K562 (cell line): ENCODE results near the gene GPC3. TPM values are rescaled to one million over a fixed set of nuclear protein-coding genes. Genes with fewer than 3 reads are reported as not detected.
"Not testable (repeated sequence)": the region's sequence is repeated elsewhere in the genome, so short reads cannot be mapped to it uniquely, and the experiment has no call there.

Experiments
- ATAC-seq: fragments of 200-7000 bp; cut with Tn5 transposase; 3 replicates; pipeline ENCODE4 v1.9.1; 2020; ENCODE audit warnings: moderate library complexity
- BruUV-seq: library from RNA; stranded (reverse); fragments of 400-500 nt; replicated peaks from 2 replicates; lab custom pipeline; 2021; lab: Mats Ljungman, UMichigan
- CTCF ChIA-PET: fragments of 300-600 bp; formaldehyde crosslinking; extraction: SDS; loops from one replicate; lab custom pipeline; 2021; ENCODE audit warnings: low intra/inter-chr PET ratio; lab: Yijun Ruan, JAX
- POLR2A ChIA-PET: fragments of 300-600, 350-650 bp; sonication (Branson Sonifier 250); formaldehyde crosslinking; extraction: SDS; loops from one replicate; lab custom pipeline; 2021; ENCODE audit warnings: antibody characterized with exemption, inconsistent platforms; lab: Yijun Ruan, JAX
- DNase-seq, 4 experiments: peaks; one replicate each; pipeline versions ENCODE4 v3.0.0 to v3.0.0-alpha.2; 2011 to 2018; ENCODE audit warnings: low spot score in 3 of 4, mixed read lengths in 3 of 4; ENCODE audit errors: extremely low read depth in 1 of 4
- FAIRE-seq: peaks from 2 replicates; lab custom pipeline; 2011; peaks lifted over from hg19 to GRCh38; lab: Jason Lieb, UNC
- H2AFZ ChIP-seq: 2 replicates; pipeline ENCODE4 v1.6.0; 2011; ENCODE audit warnings: low read depth, low read length, control low read depth, inconsistent platforms
- H3K27ac ChIP-seq: fragments of 200-600 bp; 3 replicates; pipeline ENCODE4 v1.8.0; 2011; ENCODE audit warnings: low read depth, mild to moderate bottlenecking, control low read depth, inconsistent platforms, low read length, moderate library complexity, mixed read lengths; ENCODE audit errors: extremely low read depth
- H3K27me3 ChIP-seq, 2 experiments: fragments of 300-600 bp in 1 of 2; 2 replicates in 1 of 2; 3 replicates in 1 of 2; pipeline versions ENCODE4 v1.6.0 to v1.8.0; 2011; ENCODE audit warnings: inconsistent platforms in 2 of 2, low read length in 2 of 2, mild to moderate bottlenecking in 1 of 2, mixed read lengths in 1 of 2, moderate library complexity in 1 of 2; ENCODE audit not compliant: control insufficient read depth in 2 of 2, insufficient read depth in 2 of 2
- H3K36me3 ChIP-seq: fragments of 300-600 bp; 3 replicates; pipeline ENCODE4 v1.8.0; 2011; ENCODE audit warnings: mild to moderate bottlenecking, low read length, inconsistent platforms; ENCODE audit not compliant: control insufficient read depth, insufficient read depth
- H3K4me1 ChIP-seq, 2 experiments: fragments of 200-600 bp in 1 of 2; replicated peaks in 1 of 2; 2 replicates in 1 of 2; 3 replicates in 1 of 2; pipeline versions ENCODE4 v1.5.1 to v1.8.0; 2011; ENCODE audit warnings: inconsistent platforms in 2 of 2, low read length in 2 of 2, mild to moderate bottlenecking in 1 of 2, mixed read lengths in 1 of 2, moderate library complexity in 1 of 2; ENCODE audit not compliant: control insufficient read depth in 2 of 2, insufficient read depth in 2 of 2
- H3K4me2 ChIP-seq: 2 replicates; pipeline ENCODE4 v1.6.1; 2011; ENCODE audit warnings: low read length, control low read depth, inconsistent platforms, mixed read lengths; ENCODE audit not compliant: insufficient read depth
- H3K4me3 ChIP-seq: fragments of 200-600 bp; sonication (generic), shearing (Covaris generic); 2 replicates; pipeline ENCODE4 v1.5.1; 2016; ENCODE audit warnings: control low read depth, inconsistent platforms
- H3K79me2 ChIP-seq: fragments of 200-600 bp; 3 replicates; pipeline ENCODE4 v1.8.0; 2011; ENCODE audit warnings: low read length, inconsistent platforms; ENCODE audit not compliant: control insufficient read depth, insufficient read depth
- H3K9ac ChIP-seq, 2 experiments: 2 replicates each; pipeline versions ENCODE4 v1.6.0 to v1.6.1; 2011; ENCODE audit warnings: low read depth in 2 of 2, low read length in 2 of 2, control low read depth in 1 of 2, inconsistent platforms in 1 of 2, mild to moderate bottlenecking in 1 of 2, mixed read lengths in 1 of 2; ENCODE audit not compliant: insufficient read depth in 1 of 2
- H3K9me1 ChIP-seq: one replicate; pipeline ENCODE4 v1.6.0; 2011; ENCODE audit warnings: inconsistent platforms, mild to moderate bottlenecking, low read length, moderate library complexity; ENCODE audit not compliant: control insufficient read depth, insufficient read depth
- H3K9me3 ChIP-seq: replicated peaks from 2 replicates; pipeline ENCODE4 v1.5.1; 2011; ENCODE audit warnings: low read depth, low read length, inconsistent platforms; ENCODE audit not compliant: control insufficient read depth, insufficient read depth
- H4K20me1 ChIP-seq: replicated peaks from 2 replicates; pipeline ENCODE4 v1.6.1; 2011; ENCODE audit warnings: low read length, inconsistent platforms, mixed read lengths; ENCODE audit not compliant: control insufficient read depth, insufficient read depth
- ETS1 ChIP-seq: conservative IDR thresholded peaks from 2 replicates; pipeline ENCODE4 v1.6.1; 2011; ENCODE audit warnings: low read depth, mild to moderate bottlenecking, low read length; ENCODE audit not compliant: control insufficient read depth
- ETS2 ChIP-seq: IDR thresholded peaks from 2 replicates; pipeline ENCODE4 v1.6.1; 2016; ENCODE audit warnings: borderline replicate concordance, missing genetic modification characterization, mild to moderate bottlenecking, moderate library complexity, missing compliant biosample characterization; ENCODE audit not compliant: poor library complexity, severe bottlenecking
- FOXJ3 ChIP-seq: sonication (generic); formaldehyde crosslinking; IDR thresholded peaks from 2 replicates; pipeline ENCODE4 v1.4.0; 2020; ENCODE audit warnings: mild to moderate bottlenecking, missing genetic modification reagents
- MXI1 ChIP-seq: IDR thresholded peaks from 2 replicates; pipeline ENCODE4 v1.6.1; 2011; ENCODE audit warnings: low read depth, mild to moderate bottlenecking, improper control_type of control experiment, low read length
- POLR2G ChIP-seq: fragments of 200-400 bp; formaldehyde crosslinking; IDR thresholded peaks from 2 replicates; pipeline ENCODE4 v1.6.1; 2017; ENCODE audit warnings: low read depth, mild to moderate bottlenecking, antibody characterized with exemption, low read length, moderate library complexity
- SRSF3 ChIP-seq: fragments of 200-400 bp; formaldehyde crosslinking; IDR thresholded peaks from 2 replicates; pipeline ENCODE4 v1.6.1; 2016; ENCODE audit warnings: mild to moderate bottlenecking, low read length, moderate library complexity; ENCODE audit not compliant: insufficient read depth
- TSC22D4 ChIP-seq: fragments of 450-650 bp; IDR thresholded peaks from 2 replicates; pipeline ENCODE4 v1.6.1; 2016; ENCODE audit warnings: missing genetic modification characterization, missing biosample characterization, control low read depth
- ZC3H8 ChIP-seq: fragments of 450-650 bp; IDR thresholded peaks from 2 replicates; pipeline ENCODE4 v1.6.1; 2017
- ZKSCAN8 ChIP-seq: fragments of 200-800 bp; sonication (Bioruptor generic); IDR thresholded peaks from 2 replicates; pipeline ENCODE4 v1.6.1; 2016; ENCODE audit warnings: missing genetic modification characterization, missing compliant biosample characterization
- ZNF280B ChIP-seq: fragments of 250-450 bp; sonication (Bioruptor Pico); IDR thresholded peaks from 2 replicates; pipeline ENCODE4 v1.5.1; 2021; ENCODE audit warnings: mild to moderate bottlenecking
- ZNF57 ChIP-seq: fragments of 450-650 bp; formaldehyde crosslinking; IDR thresholded peaks from 2 replicates; pipeline ENCODE4 v1.4.0; 2020; ENCODE audit warnings: mild to moderate bottlenecking, moderate library complexity
- WGBS: fragments of 100-300 bp; shearing (Covaris generic); methylation state at CpG from one replicate; pipeline ENCODE4 v1.1.6; 2016; ENCODE audit warnings: low coverage, mixed read lengths; ENCODE audit not compliant: insufficient coverage; ENCODE audit errors: missing lambda C conversion rate; 5-methylcytosine and 5-hydroxymethylcytosine counted together
- in situ Hi-C: fragments of 300-500 bp; cut with MboI; formaldehyde crosslinking; loops from 4 replicates; pipeline ENCODE4 v1.15.0; 2018; ENCODE audit warnings: inconsistent platforms, mixed read lengths
- intact Hi-C: fragments of 100-400 bp; cut with micrococcal nuclease; formaldehyde crosslinking; loops from 2 replicates; pipeline ENCODE4 v1.14.2; 2022
- polyA plus RNA-seq, 8 experiments: library from polyadenylated mRNA; depleted of rRNA in 4 of 8; stranded (reverse) in 5 of 8; unstranded in 3 of 8; fragments of >200 nt; fragmentation: Nextera tagmentation in 2 of 8; fragmentation: Illumina TruSeq in 1 of 8; extraction: Ambion mirVana in 2 of 8; extraction: Trizol in 1 of 8; gene quantifications; 2 replicates each; pipeline versions ENCODE4 v1.2.1 to v1.2.3, GENCODE V29; 2011 to 2014; ENCODE audit warnings: inconsistent platforms in 1 of 8, missing spikeins in 1 of 8
- total RNA-seq, 7 experiments: library from RNA; depleted of rRNA in 6 of 7; stranded (reverse); fragments of >200 nt in 6 of 7; fragmentation: Illumina TruSeq in 2 of 7; extraction: Trizol in 2 of 7; gene quantifications; 2 replicates each; pipeline versions ENCODE4 v1.2.1 to v1.2.3, GENCODE V29; 2011 to 2021; ENCODE audit warnings: low replicate concordance in 1 of 7
- TF ChIP-seq, protein P1 (sequence below): sonication (generic); IDR thresholded peaks from 2 replicates; pipeline ENCODE4 v1.6.1; 2016
- TF ChIP-seq, protein P2 (sequence below): sonication (generic); formaldehyde crosslinking; IDR thresholded peaks from 2 replicates; pipeline ENCODE4 v1.5.0; 2020; ENCODE audit warnings: missing genetic modification reagents

Gene GPC3
- total and polyA plus RNA-seq, 9 of the 15 experiments (the other 6 are each of a cell fraction or from before 2014, with no cell fraction given) = 0.42 TPM; not detected in 8

DNA sequence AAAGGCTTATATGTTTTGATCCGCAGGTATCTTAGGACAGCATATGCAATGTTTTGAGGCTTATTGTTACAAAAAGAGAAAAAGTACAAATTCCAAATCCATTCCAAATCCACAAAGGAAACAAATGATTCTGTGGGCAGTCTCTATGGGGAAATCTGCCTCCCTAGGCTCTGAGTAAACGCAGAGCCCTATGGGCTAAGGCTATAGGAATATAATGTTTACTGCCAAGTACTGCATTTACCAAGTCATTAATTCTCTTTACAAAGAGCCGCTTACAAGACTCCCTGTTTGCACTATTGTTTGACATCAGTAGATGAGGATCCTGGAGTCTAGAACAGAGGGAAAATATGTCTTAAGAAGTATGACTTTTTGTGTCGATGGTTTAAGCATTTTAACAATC, 357.7 kb downstream of the GPC3 start:
- H3K9me1 ChIP-seq = no peaks in the 10 kb centered on the region
- H3K4me2 ChIP-seq = no peak overlapping the region
- H2AFZ ChIP-seq = no peak overlapping the region
- BruUV-seq = no TSS peak
- no peak for FAIRE-seq
- no peaks in the 10 kb centered on the region for H3K36me3 ChIP-seq
- no peaks in the 10 kb centered on the region for H3K79me2 ChIP-seq
- in situ Hi-C loops (no loop called here), intact Hi-C loops (no loop called here)
- ChIA-PET CTCF (no interaction called here), POLR2A (no interaction called here)
- no peaks in the 10 kb centered on the region for H3K27me3 ChIP-seq
- no peak for TF ChIP-seq ETS1
- TF ChIP-seq, protein P1, sequence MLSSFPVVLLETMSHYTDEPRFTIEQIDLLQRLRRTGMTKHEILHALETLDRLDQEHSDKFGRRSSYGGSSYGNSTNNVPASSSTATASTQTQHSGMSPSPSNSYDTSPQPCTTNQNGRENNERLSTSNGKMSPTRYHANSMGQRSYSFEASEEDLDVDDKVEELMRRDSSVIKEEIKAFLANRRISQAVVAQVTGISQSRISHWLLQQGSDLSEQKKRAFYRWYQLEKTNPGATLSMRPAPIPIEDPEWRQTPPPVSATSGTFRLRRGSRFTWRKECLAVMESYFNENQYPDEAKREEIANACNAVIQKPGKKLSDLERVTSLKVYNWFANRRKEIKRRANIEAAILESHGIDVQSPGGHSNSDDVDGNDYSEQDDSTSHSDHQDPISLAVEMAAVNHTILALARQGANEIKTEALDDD = no peak
- TF ChIP-seq, protein P2, sequence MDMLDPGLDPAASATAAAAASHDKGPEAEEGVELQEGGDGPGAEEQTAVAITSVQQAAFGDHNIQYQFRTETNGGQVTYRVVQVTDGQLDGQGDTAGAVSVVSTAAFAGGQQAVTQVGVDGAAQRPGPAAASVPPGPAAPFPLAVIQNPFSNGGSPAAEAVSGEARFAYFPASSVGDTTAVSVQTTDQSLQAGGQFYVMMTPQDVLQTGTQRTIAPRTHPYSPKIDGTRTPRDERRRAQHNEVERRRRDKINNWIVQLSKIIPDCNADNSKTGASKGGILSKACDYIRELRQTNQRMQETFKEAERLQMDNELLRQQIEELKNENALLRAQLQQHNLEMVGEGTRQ (CRISPR knock-in tag) = no peak
- TF ChIP-seq TSC22D4 (tag) = no peak
- no peak for TF ChIP-seq ZNF57 (CRISPR knock-in tag)
- TF ChIP-seq ZKSCAN8 = no peak
- no peak for TF ChIP-seq ETS2 (tag)
- TF ChIP-seq MXI1 = no peak
- TF ChIP-seq FOXJ3 (CRISPR knock-in tag) = no peak
- no peak for TF ChIP-seq POLR2G
- TF ChIP-seq ZNF280B (CRISPR knock-in tag) = no peak
- no peak for TF ChIP-seq ZC3H8
- no peak for TF ChIP-seq SRSF3
- H4K20me1 ChIP-seq = no peaks in the 10 kb centered on the region
- H3K27ac ChIP-seq = no peak overlapping the region
- no peak for DNase-seq
- no peak for ATAC-seq
- H3K4me3 ChIP-seq = no peak overlapping the region
- 0% methylated on average over 3 of the region's 4 CpGs for WGBS
- H3K4me1 ChIP-seq = no peaks in the 10 kb centered on the region
- H3K9me3 ChIP-seq = no peaks in the 10 kb centered on the region
- H3K9ac ChIP-seq = no peak overlapping the region

DNA sequence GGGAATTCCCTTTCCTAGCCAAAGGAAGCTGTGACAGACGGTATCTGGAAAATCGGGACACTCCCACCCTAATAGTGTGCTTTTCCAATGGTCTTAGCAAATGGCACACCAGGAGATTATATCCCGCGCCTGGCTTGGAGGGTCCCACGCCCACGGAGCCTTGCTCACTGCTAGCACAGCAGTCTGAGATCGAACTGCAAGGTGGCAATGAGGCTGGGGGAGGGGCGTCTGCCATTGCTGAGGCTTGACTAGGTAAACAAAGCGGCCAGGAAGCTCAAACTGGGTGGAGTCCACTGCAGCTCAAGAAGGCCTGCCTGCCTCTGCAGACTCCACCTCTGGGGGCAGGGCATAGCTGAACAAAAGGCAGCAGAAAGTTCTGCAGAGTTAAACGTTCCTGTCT, 364.0 kb downstream of the GPC3 start:
- H3K9me3 ChIP-seq, H3K4me2 ChIP-seq, DNase-seq, H3K36me3 ChIP-seq, H2AFZ ChIP-seq, CTCF ChIA-PET, H3K4me1 ChIP-seq, POLR2A ChIA-PET, H3K4me3 ChIP-seq, FAIRE-seq, H3K9ac ChIP-seq, H4K20me1 ChIP-seq, H3K9me1 ChIP-seq, in situ Hi-C loops, H3K27ac ChIP-seq, BruUV-seq, H3K27me3 ChIP-seq, intact Hi-C loops, H3K79me2 ChIP-seq, ATAC-seq: not testable (repeated sequence)
- WGBS = 0% methylated on average over 2 of the region's 10 CpGs
